HepG2 (cell line): ENCODE measurements around the gene CYSTM1. TPM values are rescaled to one million over a fixed set of nuclear protein-coding genes. Genes with fewer than 3 reads are reported as not detected.

Source experiments
- IRF2 ChIP-seq: IDR thresholded peaks from 2 replicates; pipeline ENCODE4 v1.6.1; 2018; ENCODE audit warnings: missing genetic modification reagents, missing compliant biosample characterization
- PPARG ChIP-seq: conservative IDR thresholded peaks from 2 replicates; pipeline ENCODE4 v1.6.1; 2016; ENCODE audit warnings: missing biosample characterization, missing genetic modification reagents
- SP4 ChIP-seq: sonication (generic); formaldehyde crosslinking; IDR thresholded peaks from 2 replicates; pipeline ENCODE4 v1.8.1; 2023; ENCODE audit warnings: mild to moderate bottlenecking, missing genetic modification reagents
- ZNF230 ChIP-seq: sonication (generic); formaldehyde crosslinking; IDR thresholded peaks from 2 replicates; pipeline ENCODE4 v1.4.0; 2020; ENCODE audit warnings: mild to moderate bottlenecking, missing genetic modification reagents
- polyA plus RNA-seq, 8 experiments: library from polyadenylated mRNA; depleted of rRNA in 3 of 8; stranded (reverse) in 7 of 8; unstranded in 1 of 8; fragments of >200 nt; fragmentation: Illumina TruSeq in 4 of 8; extraction: Trizol in 4 of 8; gene quantifications; 2 replicates each; pipeline versions ENCODE4 v1.2.1 to v1.2.3, GENCODE V29; 2011 to 2016; ENCODE audit warnings: low read depth in 4 of 8, missing spikeins in 1 of 8, mixed read lengths in 1 of 8; ENCODE audit not compliant: insufficient read depth in 1 of 8
- total RNA-seq, 5 experiments: library from RNA; depleted of rRNA; stranded (reverse); fragments of >200 nt; fragmentation: Illumina TruSeq; extraction: Trizol; gene quantifications; 2 replicates each; pipeline ENCODE4 v1.2.3, GENCODE V29; 2016; ENCODE audit warnings: low read depth in 1 of 5
- TF ChIP-seq, protein P1 (sequence below), 2 experiments: fragments of 450-650 bp in 1 of 2; sonication (generic) in 1 of 2; formaldehyde crosslinking in 1 of 2; IDR thresholded peaks; 2 replicates each; pipeline versions ENCODE4 v1.6.1 to v1.8.0; 2016 to 2022; ENCODE audit warnings: antibody characterized with exemption in 1 of 2, mild to moderate bottlenecking in 1 of 2, missing genetic modification reagents in 1 of 2
- TF ChIP-seq, protein P2 (sequence below): sonication (generic); formaldehyde crosslinking; IDR thresholded peaks from 2 replicates; pipeline ENCODE4 v1.4.0; 2020; ENCODE audit warnings: missing genetic modification reagents, borderline replicate concordance
- TF ChIP-seq, protein P3 (sequence below): sonication (generic); formaldehyde crosslinking; IDR thresholded peaks from 2 replicates; pipeline ENCODE4 v1.5.0; 2020; ENCODE audit warnings: mild to moderate bottlenecking, missing genetic modification reagents
- TF ChIP-seq, protein P4 (sequence below): sonication (generic); formaldehyde crosslinking; IDR thresholded peaks from 2 replicates; pipeline ENCODE4 v1.4.0; 2020; ENCODE audit warnings: missing genetic modification reagents

The CYSTM1 gene
- total and polyA plus RNA-seq, 2 of the 13 experiments (the other 11 are each of a cell fraction or from before 2014, with no cell fraction given): 40.0 to 73.4 TPM

GRCh38 chr5:140240987-140241706 lies 66.2 kb downstream of the CYSTM1 start (continued):
- TF ChIP-seq, protein P1, sequence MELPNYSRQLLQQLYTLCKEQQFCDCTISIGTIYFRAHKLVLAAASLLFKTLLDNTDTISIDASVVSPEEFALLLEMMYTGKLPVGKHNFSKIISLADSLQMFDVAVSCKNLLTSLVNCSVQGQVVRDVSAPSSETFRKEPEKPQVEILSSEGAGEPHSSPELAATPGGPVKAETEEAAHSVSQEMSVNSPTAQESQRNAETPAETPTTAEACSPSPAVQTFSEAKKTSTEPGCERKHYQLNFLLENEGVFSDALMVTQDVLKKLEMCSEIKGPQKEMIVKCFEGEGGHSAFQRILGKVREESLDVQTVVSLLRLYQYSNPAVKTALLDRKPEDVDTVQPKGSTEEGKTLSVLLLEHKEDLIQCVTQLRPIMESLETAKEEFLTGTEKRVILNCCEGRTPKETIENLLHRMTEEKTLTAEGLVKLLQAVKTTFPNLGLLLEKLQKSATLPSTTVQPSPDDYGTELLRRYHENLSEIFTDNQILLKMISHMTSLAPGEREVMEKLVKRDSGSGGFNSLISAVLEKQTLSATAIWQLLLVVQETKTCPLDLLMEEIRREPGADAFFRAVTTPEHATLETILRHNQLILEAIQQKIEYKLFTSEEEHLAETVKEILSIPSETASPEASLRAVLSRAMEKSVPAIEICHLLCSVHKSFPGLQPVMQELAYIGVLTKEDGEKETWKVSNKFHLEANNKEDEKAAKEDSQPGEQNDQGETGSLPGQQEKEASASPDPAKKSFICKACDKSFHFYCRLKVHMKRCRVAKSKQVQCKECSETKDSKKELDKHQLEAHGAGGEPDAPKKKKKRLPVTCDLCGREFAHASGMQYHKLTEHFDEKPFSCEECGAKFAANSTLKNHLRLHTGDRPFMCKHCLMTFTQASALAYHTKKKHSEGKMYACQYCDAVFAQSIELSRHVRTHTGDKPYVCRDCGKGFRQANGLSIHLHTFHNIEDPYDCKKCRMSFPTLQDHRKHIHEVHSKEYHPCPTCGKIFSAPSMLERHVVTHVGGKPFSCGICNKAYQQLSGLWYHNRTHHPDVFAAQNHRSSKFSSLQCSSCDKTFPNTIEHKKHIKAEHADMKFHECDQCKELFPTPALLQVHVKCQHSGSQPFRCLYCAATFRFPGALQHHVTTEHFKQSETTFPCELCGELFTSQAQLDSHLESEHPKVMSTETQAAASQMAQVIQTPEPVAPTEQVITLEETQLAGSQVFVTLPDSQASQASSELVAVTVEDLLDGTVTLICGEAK (IDR thresholded peaks at IDR 0.05): no peak
- TF ChIP-seq, protein P1 (CRISPR knock-in tag; IDR thresholded peaks at IDR 0.05): no peak
- no peak for TF ChIP-seq ZNF230 (CRISPR knock-in tag)
- no peak for TF ChIP-seq IRF2 (CRISPR knock-in tag)
- TF ChIP-seq, protein P2, sequence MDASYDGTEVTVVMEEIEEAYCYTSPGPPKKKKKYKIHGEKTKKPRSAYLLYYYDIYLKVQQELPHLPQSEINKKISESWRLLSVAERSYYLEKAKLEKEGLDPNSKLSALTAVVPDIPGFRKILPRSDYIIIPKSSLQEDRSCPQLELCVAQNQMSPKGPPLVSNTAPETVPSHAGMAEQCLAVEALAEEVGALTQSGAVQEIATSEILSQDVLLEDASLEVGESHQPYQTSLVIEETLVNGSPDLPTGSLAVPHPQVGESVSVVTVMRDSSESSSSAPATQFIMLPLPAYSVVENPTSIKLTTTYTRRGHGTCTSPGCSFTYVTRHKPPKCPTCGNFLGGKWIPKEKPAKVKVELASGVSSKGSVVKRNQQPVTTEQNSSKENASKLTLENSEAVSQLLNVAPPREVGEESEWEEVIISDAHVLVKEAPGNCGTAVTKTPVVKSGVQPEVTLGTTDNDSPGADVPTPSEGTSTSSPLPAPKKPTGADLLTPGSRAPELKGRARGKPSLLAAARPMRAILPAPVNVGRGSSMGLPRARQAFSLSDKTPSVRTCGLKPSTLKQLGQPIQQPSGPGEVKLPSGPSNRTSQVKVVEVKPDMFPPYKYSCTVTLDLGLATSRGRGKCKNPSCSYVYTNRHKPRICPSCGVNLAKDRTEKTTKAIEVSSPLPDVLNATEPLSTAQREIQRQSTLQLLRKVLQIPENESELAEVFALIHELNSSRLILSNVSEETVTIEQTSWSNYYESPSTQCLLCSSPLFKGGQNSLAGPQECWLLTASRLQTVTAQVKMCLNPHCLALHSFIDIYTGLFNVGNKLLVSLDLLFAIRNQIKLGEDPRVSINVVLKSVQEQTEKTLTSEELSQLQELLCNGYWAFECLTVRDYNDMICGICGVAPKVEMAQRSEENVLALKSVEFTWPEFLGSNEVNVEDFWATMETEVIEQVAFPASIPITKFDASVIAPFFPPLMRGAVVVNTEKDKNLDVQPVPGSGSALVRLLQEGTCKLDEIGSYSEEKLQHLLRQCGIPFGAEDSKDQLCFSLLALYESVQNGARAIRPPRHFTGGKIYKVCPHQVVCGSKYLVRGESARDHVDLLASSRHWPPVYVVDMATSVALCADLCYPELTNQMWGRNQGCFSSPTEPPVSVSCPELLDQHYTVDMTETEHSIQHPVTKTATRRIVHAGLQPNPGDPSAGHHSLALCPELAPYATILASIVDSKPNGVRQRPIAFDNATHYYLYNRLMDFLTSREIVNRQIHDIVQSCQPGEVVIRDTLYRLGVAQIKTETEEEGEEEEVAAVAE (CRISPR knock-in tag): no peak
- peak; percentile 17; the same call in 1 of the 2 replicates for TF ChIP-seq SP4 (CRISPR knock-in tag)
- TF ChIP-seq, protein P3, sequence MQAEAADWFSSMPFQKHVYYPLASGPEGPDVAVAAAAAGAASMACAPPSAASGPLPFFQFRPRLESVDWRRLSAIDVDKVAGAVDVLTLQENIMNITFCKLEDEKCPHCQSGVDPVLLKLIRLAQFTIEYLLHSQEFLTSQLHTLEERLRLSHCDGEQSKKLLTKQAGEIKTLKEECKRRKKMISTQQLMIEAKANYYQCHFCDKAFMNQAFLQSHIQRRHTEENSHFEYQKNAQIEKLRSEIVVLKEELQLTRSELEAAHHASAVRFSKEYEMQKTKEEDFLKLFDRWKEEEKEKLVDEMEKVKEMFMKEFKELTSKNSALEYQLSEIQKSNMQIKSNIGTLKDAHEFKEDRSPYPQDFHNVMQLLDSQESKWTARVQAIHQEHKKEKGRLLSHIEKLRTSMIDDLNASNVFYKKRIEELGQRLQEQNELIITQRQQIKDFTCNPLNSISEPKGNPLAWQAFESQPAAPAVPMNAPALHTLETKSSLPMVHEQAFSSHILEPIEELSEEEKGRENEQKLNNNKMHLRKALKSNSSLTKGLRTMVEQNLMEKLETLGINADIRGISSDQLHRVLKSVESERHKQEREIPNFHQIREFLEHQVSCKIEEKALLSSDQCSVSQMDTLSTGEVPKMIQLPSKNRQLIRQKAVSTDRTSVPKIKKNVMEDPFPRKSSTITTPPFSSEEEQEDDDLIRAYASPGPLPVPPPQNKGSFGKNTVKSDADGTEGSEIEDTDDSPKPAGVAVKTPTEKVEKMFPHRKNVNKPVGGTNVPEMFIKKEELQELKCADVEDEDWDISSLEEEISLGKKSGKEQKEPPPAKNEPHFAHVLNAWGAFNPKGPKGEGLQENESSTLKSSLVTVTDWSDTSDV (CRISPR knock-in tag): no peak
- TF ChIP-seq, protein P4, sequence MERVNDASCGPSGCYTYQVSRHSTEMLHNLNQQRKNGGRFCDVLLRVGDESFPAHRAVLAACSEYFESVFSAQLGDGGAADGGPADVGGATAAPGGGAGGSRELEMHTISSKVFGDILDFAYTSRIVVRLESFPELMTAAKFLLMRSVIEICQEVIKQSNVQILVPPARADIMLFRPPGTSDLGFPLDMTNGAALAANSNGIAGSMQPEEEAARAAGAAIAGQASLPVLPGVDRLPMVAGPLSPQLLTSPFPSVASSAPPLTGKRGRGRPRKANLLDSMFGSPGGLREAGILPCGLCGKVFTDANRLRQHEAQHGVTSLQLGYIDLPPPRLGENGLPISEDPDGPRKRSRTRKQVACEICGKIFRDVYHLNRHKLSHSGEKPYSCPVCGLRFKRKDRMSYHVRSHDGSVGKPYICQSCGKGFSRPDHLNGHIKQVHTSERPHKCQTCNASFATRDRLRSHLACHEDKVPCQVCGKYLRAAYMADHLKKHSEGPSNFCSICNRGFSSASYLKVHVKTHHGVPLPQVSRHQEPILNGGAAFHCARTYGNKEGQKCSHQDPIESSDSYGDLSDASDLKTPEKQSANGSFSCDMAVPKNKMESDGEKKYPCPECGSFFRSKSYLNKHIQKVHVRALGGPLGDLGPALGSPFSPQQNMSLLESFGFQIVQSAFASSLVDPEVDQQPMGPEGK (CRISPR knock-in tag): no peak
- no peak for TF ChIP-seq PPARG (CRISPR knock-in tag)
